Vagina (tissue), 2 donors: ENCODE results near the gene MRPS18B. TPM values are rescaled to one million over a fixed set of nuclear protein-coding genes. Genes with fewer than 3 reads are reported as not detected.

Source experiments
- DNase-seq, 2 donors: peaks; one replicate each; pipeline ENCODE4 v3.0.0-alpha.2; 2017; ENCODE audit errors: extremely low spot score in 2 of 2
- H3K27ac ChIP-seq: fragments of 200-600 bp; sonication (generic); one replicate; pipeline ENCODE4 v1.5.1; 2019
- H3K27me3 ChIP-seq: fragments of 200-600 bp; sonication (generic); one replicate; pipeline ENCODE4 v1.5.1; 2019
- H3K36me3 ChIP-seq, 2 donors: fragments of 200-600 bp; sonication (generic); one replicate each; pipeline ENCODE4 v1.5.1; 2017 to 2019
- H3K4me1 ChIP-seq: fragments of 200-600 bp; sonication (generic); one replicate; pipeline ENCODE4 v1.5.1; 2019
- H3K4me3 ChIP-seq, 2 donors: fragments of 200-600 bp; sonication (generic); 1 replicate in 1 of 2; 2 replicates in 1 of 2; pipeline ENCODE4 v1.5.1; 2016 to 2019
- H3K9me3 ChIP-seq: fragments of 200-600 bp; sonication (generic); one replicate; pipeline ENCODE4 v1.5.1; 2019
- POLR2A ChIP-seq, 2 donors: fragments of 450-650 bp; IDR thresholded peaks; one replicate each; pipeline ENCODE4 v1.6.1; 2017; ENCODE audit warnings: antibody characterized with exemption in 2 of 2, mild to moderate bottlenecking in 2 of 2, moderate library complexity in 2 of 2
- POLR2AphosphoS5 ChIP-seq, 2 donors: sonication (generic); formaldehyde crosslinking; IDR thresholded peaks; one replicate each; pipeline ENCODE4 v1.9.0; 2017; ENCODE audit warnings: antibody characterized with exemption in 2 of 2, mild to moderate bottlenecking in 2 of 2, low read depth in 1 of 2; ENCODE audit not compliant: insufficient read depth in 1 of 2
- intact Hi-C: fragments of 100-400 bp; cut with DNase I; formaldehyde crosslinking; loops from one replicate; pipeline ENCODE4 v1.15.1; 2023
- total RNA-seq: library from RNA; depleted of rRNA; stranded (reverse); fragments of >200 nt; gene quantifications from one replicate; pipeline ENCODE4 v1.2.3, GENCODE V29; 2016
- TF ChIP-seq, protein P1 (sequence below), 3 experiments: fragments of 450-650 bp in 2 of 3; fragments of 200-600 bp in 1 of 3; sonication (generic) in 1 of 3; IDR thresholded peaks; one replicate each; pipeline ENCODE4 v1.5.1; 2017 to 2019; ENCODE audit warnings: antibody characterized with exemption in 3 of 3, mild to moderate bottlenecking in 2 of 3, moderate library complexity in 2 of 3

Gene MRPS18B
- total RNA-seq, 1 donor from 2014 or later = 21.6 TPM

DNA sequence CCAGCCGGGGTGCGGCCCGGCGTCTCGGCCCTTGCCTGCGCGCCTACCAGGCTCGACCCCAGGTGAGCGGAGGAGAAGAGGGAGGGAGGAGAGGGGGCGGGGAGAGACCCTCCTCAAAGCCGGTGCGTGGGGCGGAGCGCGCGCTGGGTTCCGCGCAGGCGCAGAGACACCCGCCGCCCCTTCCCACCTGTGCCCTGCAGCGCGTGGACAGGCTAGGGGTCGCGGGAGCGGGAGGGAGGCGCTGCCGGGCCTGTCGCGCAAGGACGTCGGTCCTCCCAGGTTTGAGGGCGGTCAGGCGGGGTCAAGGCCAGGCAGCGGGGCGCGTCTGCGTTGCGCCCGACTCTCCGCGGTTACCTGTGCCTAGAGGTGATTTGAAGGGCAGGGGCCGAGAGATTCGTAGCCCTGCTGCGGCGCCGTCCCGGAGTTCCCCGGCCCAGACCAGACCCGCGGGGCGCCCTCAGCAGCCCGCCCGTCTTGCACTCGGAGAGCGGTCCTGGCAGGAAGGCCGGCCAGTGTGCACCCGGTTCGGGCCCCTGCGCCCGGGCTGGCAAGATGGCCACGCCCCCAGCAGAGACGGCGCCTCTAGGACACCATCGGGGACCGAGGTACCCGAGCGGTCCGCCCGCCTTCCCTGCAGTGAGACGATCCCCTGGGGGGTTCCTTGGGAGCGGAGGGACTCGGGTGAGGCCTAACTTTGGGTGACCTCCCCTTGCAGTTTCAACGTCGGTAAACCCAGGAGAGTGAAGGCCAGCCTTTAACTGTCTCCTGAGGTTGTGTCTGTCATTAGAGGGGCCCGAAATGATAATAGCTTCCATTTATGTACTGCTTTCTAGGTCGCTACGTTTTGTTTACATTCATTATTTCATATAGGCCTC is 29.8 kb downstream of the MRPS18B start:
- intact Hi-C loops = no loop called here
- Histone ChIP-seq H3K4me1 (peaks cover 20% of the 10 kb centered on the region), H3K4me3 (peak overlapping the region; percentile 87 to 96), H3K36me3 (peaks cover 0 to 23% of the 10 kb centered on the region in 2 donors), H3K27ac (peak overlapping the region; percentile 90), H3K27me3 (no peaks in the 10 kb centered on the region), H3K9me3 (no peaks in the 10 kb centered on the region)
- TF ChIP-seq POLR2A (IDR thresholded peaks at IDR 0.05) (no peak), POLR2AphosphoS5 (IDR thresholded peaks at IDR 0.05; ENCODE audit: insufficient read depth in 1 of 2, low read depth in 1 of 2) (peak in 1 of 2 donors; percentile 68)
- TF ChIP-seq, protein P1, sequence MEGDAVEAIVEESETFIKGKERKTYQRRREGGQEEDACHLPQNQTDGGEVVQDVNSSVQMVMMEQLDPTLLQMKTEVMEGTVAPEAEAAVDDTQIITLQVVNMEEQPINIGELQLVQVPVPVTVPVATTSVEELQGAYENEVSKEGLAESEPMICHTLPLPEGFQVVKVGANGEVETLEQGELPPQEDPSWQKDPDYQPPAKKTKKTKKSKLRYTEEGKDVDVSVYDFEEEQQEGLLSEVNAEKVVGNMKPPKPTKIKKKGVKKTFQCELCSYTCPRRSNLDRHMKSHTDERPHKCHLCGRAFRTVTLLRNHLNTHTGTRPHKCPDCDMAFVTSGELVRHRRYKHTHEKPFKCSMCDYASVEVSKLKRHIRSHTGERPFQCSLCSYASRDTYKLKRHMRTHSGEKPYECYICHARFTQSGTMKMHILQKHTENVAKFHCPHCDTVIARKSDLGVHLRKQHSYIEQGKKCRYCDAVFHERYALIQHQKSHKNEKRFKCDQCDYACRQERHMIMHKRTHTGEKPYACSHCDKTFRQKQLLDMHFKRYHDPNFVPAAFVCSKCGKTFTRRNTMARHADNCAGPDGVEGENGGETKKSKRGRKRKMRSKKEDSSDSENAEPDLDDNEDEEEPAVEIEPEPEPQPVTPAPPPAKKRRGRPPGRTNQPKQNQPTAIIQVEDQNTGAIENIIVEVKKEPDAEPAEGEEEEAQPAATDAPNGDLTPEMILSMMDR (IDR thresholded peaks at IDR 0.05) = no peak
- DNase-seq = no peak

DNA sequence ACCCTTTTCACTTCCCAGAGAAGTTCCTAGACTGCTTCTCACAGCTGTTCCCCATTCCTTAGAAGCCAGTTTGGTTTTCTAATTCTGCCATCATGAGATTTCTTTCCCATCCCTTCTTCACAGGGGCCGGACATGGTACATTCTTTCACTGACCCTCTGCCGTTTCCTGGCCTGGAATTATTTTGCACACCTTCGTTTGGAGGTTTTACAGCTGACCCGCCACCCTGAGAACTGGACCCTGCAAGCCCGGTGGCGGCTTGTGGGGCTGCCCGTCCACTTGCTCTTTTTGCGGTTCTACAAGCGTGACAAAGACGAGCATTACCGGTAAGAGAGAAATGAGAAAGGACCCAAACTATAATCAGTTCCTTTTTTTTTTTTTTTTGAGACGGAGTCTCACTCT is 33.5 kb downstream of the MRPS18B start:
- peaks cover 0 to 49% of the 10 kb centered on the region in 2 donors for H3K36me3 ChIP-seq
- H3K27me3 ChIP-seq = no peaks in the 10 kb centered on the region
- H3K27ac ChIP-seq = no peak overlapping the region
- peaks cover 15% of the 10 kb centered on the region for H3K4me1 ChIP-seq
- no peak overlapping the region for H3K4me3 ChIP-seq
- intact Hi-C loops = no loop called here
- TF ChIP-seq POLR2AphosphoS5 (IDR thresholded peaks at IDR 0.05; ENCODE audit: insufficient read depth in 1 of 2, low read depth in 1 of 2) = no peak
- TF ChIP-seq, protein P1 (IDR thresholded peaks at IDR 0.05) = no peak
- TF ChIP-seq POLR2A (IDR thresholded peaks at IDR 0.05) = no peak
- H3K9me3 ChIP-seq = no peaks in the 10 kb centered on the region
- DNase-seq = no peak

DNA sequence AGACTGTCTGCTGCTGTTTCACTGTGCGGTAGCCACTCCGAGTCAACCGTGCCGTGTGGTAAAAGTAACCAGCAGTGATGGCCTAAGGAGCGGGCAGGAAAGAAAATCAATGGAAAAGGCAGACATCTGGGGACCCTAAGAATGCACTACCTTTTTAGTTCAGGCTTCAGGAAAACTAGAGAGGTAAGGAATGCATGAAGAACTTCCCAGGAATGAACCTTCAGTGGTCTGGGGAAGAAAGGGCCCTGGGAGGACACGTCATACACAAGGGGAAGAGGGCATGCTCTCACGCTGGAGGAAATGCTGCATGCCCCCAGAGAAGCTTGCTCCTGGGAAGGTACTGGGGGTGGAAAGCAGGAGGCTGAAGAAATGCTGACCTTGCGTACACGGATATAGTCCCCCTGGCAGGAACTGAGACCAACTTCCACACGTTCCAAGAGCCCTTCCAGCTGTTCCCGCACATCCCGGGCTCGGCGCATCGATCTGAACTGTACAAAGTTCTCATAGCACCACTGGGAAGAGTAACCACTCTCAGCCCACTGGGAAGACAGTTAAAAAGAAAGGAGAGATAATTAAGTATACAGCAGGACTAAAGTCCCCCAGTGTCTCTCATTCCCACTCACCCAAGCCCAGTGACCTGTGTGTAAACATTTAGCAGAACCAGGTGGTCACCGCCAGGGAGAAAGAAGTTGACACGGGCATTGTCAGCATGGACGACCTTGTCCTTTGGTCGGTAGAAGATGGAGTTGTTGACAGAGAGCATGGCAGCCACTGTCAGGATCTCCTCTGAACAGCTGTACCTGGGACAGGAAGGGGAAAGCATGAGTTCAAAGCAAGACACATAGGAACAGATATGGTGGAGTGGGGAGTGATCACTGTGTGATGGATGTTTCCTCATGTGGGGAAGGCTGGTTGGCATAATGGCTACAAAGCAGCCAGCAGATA is 37.4 kb downstream of the MRPS18B start:
- Histone ChIP-seq H3K9me3 (no peaks in the 10 kb centered on the region), H3K4me1 (no peaks in the 10 kb centered on the region), H3K36me3 (peaks cover 0 to 87% of the 10 kb centered on the region in 2 donors), H3K4me3 (no peak overlapping the region), H3K27me3 (no peaks in the 10 kb centered on the region), H3K27ac (no peak overlapping the region)
- no peak for DNase-seq
- intact Hi-C loops = no loop called here
- TF ChIP-seq, protein P1 (IDR thresholded peaks at IDR 0.05) = no peak
- TF ChIP-seq POLR2AphosphoS5 (IDR thresholded peaks at IDR 0.05; ENCODE audit: insufficient read depth in 1 of 2, low read depth in 1 of 2) (no peak), POLR2A (IDR thresholded peaks at IDR 0.05) (no peak)

GRCh38 chr6:30655743-30656094 is 38.1 kb downstream of the MRPS18B start:
- H3K36me3 ChIP-seq = peaks cover 0 to 87% of the 10 kb centered on the region in 2 donors
- H3K27ac ChIP-seq = no peak overlapping the region
- H3K4me1 ChIP-seq = no peaks in the 10 kb centered on the region
- TF ChIP-seq, protein P1 (IDR thresholded peaks at IDR 0.05) = no peak
- TF ChIP-seq POLR2A (IDR thresholded peaks at IDR 0.05) (no peak), POLR2AphosphoS5 (IDR thresholded peaks at IDR 0.05; ENCODE audit: insufficient read depth in 1 of 2, low read depth in 1 of 2) (no peak)
- no peaks in the 10 kb centered on the region for H3K9me3 ChIP-seq
- DNase-seq = no peak
- H3K4me3 ChIP-seq = no peak overlapping the region
- H3K27me3 ChIP-seq = no peaks in the 10 kb centered on the region
- intact Hi-C loops = no loop called here
